ENCODE results near the gene ZNF773. TPM values are rescaled to one million over a fixed set of nuclear protein-coding genes. Genes with fewer than 3 reads are reported as not detected.
A peak's percentile ranks its signal among the peaks of the same experiment; 100 is the strongest.
"Not testable (repeated sequence)": the region's sequence is repeated elsewhere in the genome, so short reads cannot be mapped to it uniquely, and the experiment has no call there.

The ZNF773 gene
- total RNA-seq (1 to 10 TPM; 7.3 to 7.4 TPM), polyA plus RNA-seq (1 to 10 TPM; 1.4 to 1.7 TPM)

DNA sequence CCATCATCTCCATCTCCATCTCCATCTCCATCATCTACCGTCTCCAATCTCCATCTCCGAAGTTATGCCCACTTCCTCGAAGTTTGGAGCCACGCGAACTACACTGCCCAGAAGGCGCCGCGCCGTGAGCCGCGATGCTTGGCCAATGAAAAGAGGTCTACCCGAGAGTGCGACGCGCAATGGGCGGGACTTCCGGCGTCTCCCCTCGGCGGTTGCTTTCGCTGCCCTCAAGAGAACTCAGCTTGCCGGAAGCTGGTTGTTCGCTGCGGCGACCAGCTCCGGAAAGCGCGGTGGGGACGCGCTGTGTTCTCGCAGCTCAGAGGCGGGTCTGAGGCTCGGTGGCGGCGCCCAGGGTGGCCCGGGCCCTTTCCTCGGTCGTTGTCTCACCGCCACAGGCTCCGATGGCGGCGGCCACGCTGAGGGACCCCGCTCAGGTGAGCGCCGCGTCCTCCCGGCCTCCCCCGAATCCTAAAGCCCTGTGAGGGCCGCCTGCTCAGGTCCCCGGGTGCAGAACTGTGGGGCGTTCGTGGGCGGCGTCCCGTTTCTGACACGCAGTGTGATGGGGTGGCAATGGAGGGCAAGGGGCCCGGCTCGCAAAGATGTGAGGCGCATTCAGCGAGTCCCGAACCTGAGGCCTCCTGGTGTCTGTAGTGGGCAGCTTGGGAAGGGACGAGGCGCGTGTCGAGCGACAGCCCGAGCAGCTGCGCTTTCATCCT is at the start of gene ZNF773:
ZNF773 (plus strand) TSS at position 259 of the 716 bp plus-strand sequence; CDS start at position 402, 143 bp downstream.
- peak within 1 kb of the TSS; percentile 60 to 85 (median 64) for H3K4me3 ChIP-seq (ENCODE audit: low read depth in 1 of 3, low read length in 3 of 3)
- H3K27me3 ChIP-seq (ENCODE audit: control insufficient read depth in 4 of 4, insufficient read depth in 4 of 4, low read length in 3 of 4); H3K4me1 ChIP-seq (ENCODE audit: control insufficient read depth in 4 of 4, insufficient read depth in 4 of 4, low read length in 3 of 4); H3K9ac ChIP-seq (ENCODE audit: low read depth in 1 of 2, low read length in 2 of 2): not testable (repeated sequence)
- H3K27ac ChIP-seq (ENCODE audit: low read depth in 1 of 2, low read length in 2 of 2) = peak within 1 kb of the TSS; percentile 46
- peaks cover 3 to 34% (median 29%) of the 10 kb centered on the region in 4 donors for H3K9me3 ChIP-seq (ENCODE audit: control insufficient read depth in 4 of 4, low read length in 3 of 4)
- DNase-seq (ENCODE audit: low spot score) = peak; percentile 95
- TF ChIP-seq SP1 (IDR thresholded peaks at IDR 0.05) = peak; percentile 47
- peak; percentile 17 to 35 for TF ChIP-seq RXRA (IDR thresholded peaks at IDR 0.05)
- TF ChIP-seq, protein P1, sequence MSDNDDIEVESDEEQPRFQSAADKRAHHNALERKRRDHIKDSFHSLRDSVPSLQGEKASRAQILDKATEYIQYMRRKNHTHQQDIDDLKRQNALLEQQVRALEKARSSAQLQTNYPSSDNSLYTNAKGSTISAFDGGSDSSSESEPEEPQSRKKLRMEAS (IDR thresholded peaks at IDR 0.05) = peak; percentile 36
- peak; percentile 53 for TF ChIP-seq YY1 (IDR thresholded peaks at IDR 0.05)
- TF ChIP-seq, protein P2, sequence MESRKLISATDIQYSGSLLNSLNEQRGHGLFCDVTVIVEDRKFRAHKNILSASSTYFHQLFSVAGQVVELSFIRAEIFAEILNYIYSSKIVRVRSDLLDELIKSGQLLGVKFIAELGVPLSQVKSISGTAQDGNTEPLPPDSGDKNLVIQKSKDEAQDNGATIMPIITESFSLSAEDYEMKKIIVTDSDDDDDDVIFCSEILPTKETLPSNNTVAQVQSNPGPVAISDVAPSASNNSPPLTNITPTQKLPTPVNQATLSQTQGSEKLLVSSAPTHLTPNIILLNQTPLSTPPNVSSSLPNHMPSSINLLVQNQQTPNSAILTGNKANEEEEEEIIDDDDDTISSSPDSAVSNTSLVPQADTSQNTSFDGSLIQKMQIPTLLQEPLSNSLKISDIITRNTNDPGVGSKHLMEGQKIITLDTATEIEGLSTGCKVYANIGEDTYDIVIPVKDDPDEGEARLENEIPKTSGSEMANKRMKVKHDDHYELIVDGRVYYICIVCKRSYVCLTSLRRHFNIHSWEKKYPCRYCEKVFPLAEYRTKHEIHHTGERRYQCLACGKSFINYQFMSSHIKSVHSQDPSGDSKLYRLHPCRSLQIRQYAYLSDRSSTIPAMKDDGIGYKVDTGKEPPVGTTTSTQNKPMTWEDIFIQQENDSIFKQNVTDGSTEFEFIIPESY (IDR thresholded peaks at IDR 0.05) = peak; percentile 28
- TF ChIP-seq RAD21 (IDR thresholded peaks at IDR 0.05) = peak in 1 of 2 donors; percentile 7
- TF ChIP-seq GABPA (IDR thresholded peaks at IDR 0.05 in 1 of 2, conservative IDR thresholded peaks at IDR 0.05 in 1 of 2) = peak; percentile 82 to 96
- WGBS = under 1% methylated on average over 60 of the region's 69 CpGs
- H3K36me3 ChIP-seq (ENCODE audit: control insufficient read depth in 4 of 4, insufficient read depth in 3 of 4, low read depth in 1 of 4, low read length in 3 of 4) = peaks cover 0 to 18% (median 8%) of the 10 kb centered on the region in 4 donors

DNA sequence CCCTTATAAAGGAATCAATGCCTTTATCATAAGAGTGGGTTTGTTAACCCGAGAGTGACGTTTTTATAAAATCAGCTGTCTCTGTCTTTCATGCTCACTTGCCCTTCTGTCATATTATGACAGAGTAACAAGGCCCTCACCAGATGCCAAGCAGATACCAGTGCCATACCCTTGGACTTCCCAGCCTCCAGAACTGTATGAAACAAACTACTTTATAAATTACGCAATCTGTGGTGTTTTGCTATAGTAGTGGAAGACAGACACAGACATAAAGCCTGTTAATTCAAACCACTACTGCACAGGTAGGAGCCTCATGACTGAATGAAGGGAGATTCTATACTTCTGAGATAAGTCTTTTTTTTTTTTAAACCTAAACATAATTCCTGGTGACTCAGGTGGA is 47.4 kb upstream of the ZNF773 start:
- TF ChIP-seq GABPA (IDR thresholded peaks at IDR 0.05 in 1 of 2, conservative IDR thresholded peaks at IDR 0.05 in 1 of 2) (no peak), YY1 (IDR thresholded peaks at IDR 0.05) (no peak)
- WGBS = 96% methylated on average over 3 of the region's 3 CpGs
- DNase-seq (ENCODE audit: low spot score) = no peak
- Histone ChIP-seq H3K27me3 (ENCODE audit: control insufficient read depth in 4 of 4, insufficient read depth in 4 of 4, low read length in 3 of 4) (no peaks in the 10 kb centered on the region), H3K36me3 (ENCODE audit: control insufficient read depth in 4 of 4, insufficient read depth in 3 of 4, low read depth in 1 of 4, low read length in 3 of 4) (peaks cover 0 to 23% (median 3%) of the 10 kb centered on the region in 4 donors), H3K4me1 (ENCODE audit: control insufficient read depth in 4 of 4, insufficient read depth in 4 of 4, low read length in 3 of 4) (no peaks in the 10 kb centered on the region), H3K9ac (ENCODE audit: low read depth in 1 of 2, low read length in 2 of 2) (no peak overlapping the region), H3K27ac (ENCODE audit: low read depth in 1 of 2, low read length in 2 of 2) (no peak overlapping the region), H3K9me3 (ENCODE audit: control insufficient read depth in 4 of 4, low read length in 3 of 4) (peaks cover 16 to 54% (median 29%) of the 10 kb centered on the region in 4 donors), H3K4me3 (ENCODE audit: low read depth in 1 of 3, low read length in 3 of 3) (peak overlapping the region in 2 of 3 donors; percentile 14 to 43)

DNA sequence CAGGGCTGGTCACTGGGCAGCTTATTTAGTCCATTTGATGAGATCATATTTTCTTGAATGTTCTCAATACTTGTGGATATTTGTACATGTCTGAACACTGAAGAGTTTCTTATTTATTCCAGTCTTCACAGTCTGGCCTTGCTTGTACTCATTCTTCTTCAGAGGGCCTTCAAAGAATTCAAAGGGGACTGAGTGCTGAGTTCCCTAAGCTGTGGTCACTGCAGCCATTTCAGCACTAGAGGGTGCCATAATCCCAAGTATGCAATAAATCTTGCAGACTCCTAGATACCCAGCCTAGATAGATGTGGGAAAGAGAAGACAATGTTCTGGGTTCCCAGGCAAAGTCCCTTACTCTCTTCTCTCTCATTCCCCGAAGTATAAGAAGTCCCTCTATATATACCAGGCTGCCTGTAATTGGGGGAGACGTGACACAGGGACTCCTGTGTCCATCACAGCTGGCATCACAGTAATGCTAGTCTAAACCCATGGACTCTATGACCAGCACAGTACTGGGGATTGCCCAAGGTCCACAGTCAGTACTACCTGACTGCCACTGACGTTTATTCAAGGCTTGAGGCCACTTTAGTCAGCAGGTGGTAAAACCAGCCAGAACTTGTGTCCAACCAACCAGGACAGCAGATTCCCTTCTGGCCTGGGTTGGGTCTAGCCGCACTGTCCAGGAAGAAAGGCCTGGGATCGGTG is 33.9 kb upstream of the ZNF773 start:
- Histone ChIP-seq H3K9me3 (ENCODE audit: control insufficient read depth in 4 of 4, low read length in 3 of 4) (peaks cover 26 to 66% (median 35%) of the 10 kb centered on the region in 4 donors), H3K36me3 (ENCODE audit: control insufficient read depth in 4 of 4, insufficient read depth in 3 of 4, low read depth in 1 of 4, low read length in 3 of 4) (peaks cover 0 to 26% (median 14%) of the 10 kb centered on the region in 4 donors), H3K4me3 (ENCODE audit: low read depth in 1 of 3, low read length in 3 of 3) (peak overlapping the region in 2 of 3 donors; percentile 30 to 78), H3K27me3 (ENCODE audit: control insufficient read depth in 4 of 4, insufficient read depth in 4 of 4, low read length in 3 of 4) (no peaks in the 10 kb centered on the region), H3K4me1 (ENCODE audit: control insufficient read depth in 4 of 4, insufficient read depth in 4 of 4, low read length in 3 of 4) (no peaks in the 10 kb centered on the region), H3K9ac (ENCODE audit: low read depth in 1 of 2, low read length in 2 of 2) (no peak overlapping the region), H3K27ac (ENCODE audit: low read depth in 1 of 2, low read length in 2 of 2) (no peak overlapping the region)
- no peak for DNase-seq (ENCODE audit: low spot score)
- 77% methylated on average over 5 of the region's 5 CpGs for WGBS
- TF ChIP-seq, protein P3, sequence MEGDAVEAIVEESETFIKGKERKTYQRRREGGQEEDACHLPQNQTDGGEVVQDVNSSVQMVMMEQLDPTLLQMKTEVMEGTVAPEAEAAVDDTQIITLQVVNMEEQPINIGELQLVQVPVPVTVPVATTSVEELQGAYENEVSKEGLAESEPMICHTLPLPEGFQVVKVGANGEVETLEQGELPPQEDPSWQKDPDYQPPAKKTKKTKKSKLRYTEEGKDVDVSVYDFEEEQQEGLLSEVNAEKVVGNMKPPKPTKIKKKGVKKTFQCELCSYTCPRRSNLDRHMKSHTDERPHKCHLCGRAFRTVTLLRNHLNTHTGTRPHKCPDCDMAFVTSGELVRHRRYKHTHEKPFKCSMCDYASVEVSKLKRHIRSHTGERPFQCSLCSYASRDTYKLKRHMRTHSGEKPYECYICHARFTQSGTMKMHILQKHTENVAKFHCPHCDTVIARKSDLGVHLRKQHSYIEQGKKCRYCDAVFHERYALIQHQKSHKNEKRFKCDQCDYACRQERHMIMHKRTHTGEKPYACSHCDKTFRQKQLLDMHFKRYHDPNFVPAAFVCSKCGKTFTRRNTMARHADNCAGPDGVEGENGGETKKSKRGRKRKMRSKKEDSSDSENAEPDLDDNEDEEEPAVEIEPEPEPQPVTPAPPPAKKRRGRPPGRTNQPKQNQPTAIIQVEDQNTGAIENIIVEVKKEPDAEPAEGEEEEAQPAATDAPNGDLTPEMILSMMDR (IDR thresholded peaks at IDR 0.05; ENCODE audit: low read depth, low read length, missing input control) = peak; percentile 6
- TF ChIP-seq RAD21 (IDR thresholded peaks at IDR 0.05) (peak in 1 of 2 donors; percentile 39), SP1 (IDR thresholded peaks at IDR 0.05) (no peak)

Measured in liver (tissue), 9 donors.